WTC11 (cell line): ENCODE measurements around the gene CARMIL1. TPM values are rescaled to one million over a fixed set of nuclear protein-coding genes. Genes with fewer than 3 reads are reported as not detected.

ENCODE experiments used
- ATAC-seq: fragments of 200-7000 bp; cut with Tn5 transposase; 2 replicates; pipeline ENCODE4 v1.10.0; 2021; ENCODE audit warnings: mild to moderate bottlenecking, moderate library complexity
- CTCF ChIA-PET: fragments of 300-600 bp; sonication (Branson Sonifier 250); formaldehyde crosslinking; loops from one replicate; lab custom pipeline; 2021; ENCODE audit warnings: antibody characterized with exemption; lab: Charles Lee
- POLR2A ChIA-PET: fragments of 350-600 bp; sonication (Branson Sonifier 250); formaldehyde crosslinking; loops from one replicate; lab custom pipeline; 2021; ENCODE audit warnings: antibody characterized with exemption; lab: Charles Lee
- DNase-seq: peaks from one replicate; pipeline ENCODE4 v3.0.0; 2021; ENCODE audit warnings: low spot score
- H3K27ac Mint-ChIP-seq: 2 replicates; pipeline ENCODE4 v1.8.0; 2021; ENCODE audit warnings: mixed read lengths
- H3K27me3 Mint-ChIP-seq: 2 replicates; pipeline ENCODE4 v1.8.0; 2021; ENCODE audit warnings: low read depth, mild to moderate bottlenecking, moderate library complexity, mixed read lengths
- H3K36me3 Mint-ChIP-seq: 2 replicates; pipeline ENCODE4 v1.8.0; 2021; ENCODE audit warnings: mixed read lengths
- H3K4me1 Mint-ChIP-seq: 2 replicates; pipeline ENCODE4 v1.8.0; 2022; ENCODE audit warnings: mixed read lengths
- H3K4me3 Mint-ChIP-seq: 2 replicates; pipeline ENCODE4 v1.8.0; 2021; ENCODE audit warnings: mild to moderate bottlenecking, moderate library complexity, mixed read lengths
- H3K9me3 Mint-ChIP-seq: 2 replicates; pipeline ENCODE4 v1.8.0; 2021; ENCODE audit warnings: mixed read lengths
- ATF6 ChIP-seq: sonication (generic); formaldehyde crosslinking; IDR thresholded peaks from 2 replicates; pipeline ENCODE4 v1.8.1; 2023; ENCODE audit warnings: mild to moderate bottlenecking, missing genetic modification reagents
- E2F4 ChIP-seq: sonication (generic); formaldehyde crosslinking; IDR thresholded peaks from 2 replicates; pipeline ENCODE4 v1.8.1; 2022; ENCODE audit warnings: low read depth, mild to moderate bottlenecking, moderate library complexity, missing genetic modification reagents, borderline replicate concordance
- E2F5 ChIP-seq: sonication (generic); formaldehyde crosslinking; IDR thresholded peaks from 2 replicates; pipeline ENCODE4 v1.8.1; 2022; ENCODE audit warnings: mild to moderate bottlenecking, moderate library complexity, missing genetic modification reagents
- FOXK1 ChIP-seq: sonication (generic); formaldehyde crosslinking; IDR thresholded peaks from 2 replicates; pipeline ENCODE4 v1.8.0; 2022; ENCODE audit warnings: mild to moderate bottlenecking, moderate library complexity, missing genetic modification reagents
- FOXP4 ChIP-seq: sonication (generic); formaldehyde crosslinking; IDR thresholded peaks from 2 replicates; pipeline ENCODE4 v1.8.0; 2022; ENCODE audit warnings: mild to moderate bottlenecking, missing genetic modification reagents
- GABPB1 ChIP-seq: sonication (generic); formaldehyde crosslinking; IDR thresholded peaks from 2 replicates; pipeline ENCODE4 v1.8.1; 2023; ENCODE audit warnings: mild to moderate bottlenecking, missing genetic modification reagents
- GRHL2 ChIP-seq: fragments of 250-450 bp; sonication (Bioruptor Pico); IDR thresholded peaks from 2 replicates; pipeline ENCODE4 v1.8.0; 2022; ENCODE audit warnings: mild to moderate bottlenecking, moderate library complexity; ENCODE audit not compliant: insufficient replicate concordance, severe bottlenecking
- IRF1 ChIP-seq: sonication (generic); formaldehyde crosslinking; IDR thresholded peaks from 2 replicates; pipeline ENCODE4 v1.8.0; 2023; ENCODE audit warnings: missing genetic modification reagents
- IRF2 ChIP-seq: sonication (generic); formaldehyde crosslinking; IDR thresholded peaks from 2 replicates; pipeline ENCODE4 v1.8.0; 2022; ENCODE audit warnings: low read depth, missing genetic modification reagents, borderline replicate concordance
- JAZF1 ChIP-seq: fragments of 250-450 bp; sonication (Bioruptor Pico); IDR thresholded peaks from 2 replicates; pipeline ENCODE4 v1.9.0; 2021; ENCODE audit warnings: moderate library complexity, mild to moderate bottlenecking, inconsistent platforms
- JUN ChIP-seq: sonication (generic); formaldehyde crosslinking; IDR thresholded peaks from 2 replicates; pipeline ENCODE4 v1.8.0; 2023; ENCODE audit warnings: mild to moderate bottlenecking, missing genetic modification reagents
- KAT7 ChIP-seq: sonication (generic); formaldehyde crosslinking; IDR thresholded peaks from 2 replicates; pipeline ENCODE4 v1.8.1; 2023; ENCODE audit warnings: missing genetic modification reagents, mild to moderate bottlenecking, borderline replicate concordance
- MXD4 ChIP-seq: fragments of 250-450 bp; sonication (Bioruptor Pico); IDR thresholded peaks from 2 replicates; pipeline ENCODE4 v1.8.0; 2021; ENCODE audit warnings: mild to moderate bottlenecking, moderate library complexity, borderline replicate concordance
- NFE2L1 ChIP-seq: sonication (generic); formaldehyde crosslinking; IDR thresholded peaks from 2 replicates; pipeline ENCODE4 v1.8.1; 2023; ENCODE audit warnings: missing genetic modification reagents
- NR1H2 ChIP-seq: sonication (generic); formaldehyde crosslinking; IDR thresholded peaks from 2 replicates; pipeline ENCODE4 v1.9.0; 2021; ENCODE audit warnings: mild to moderate bottlenecking, moderate library complexity, missing genetic modification reagents
- NR3C1 ChIP-seq: sonication (generic); formaldehyde crosslinking; conservative IDR thresholded peaks from 2 replicates; pipeline ENCODE4 v1.8.1; 2023; ENCODE audit warnings: low read depth, mild to moderate bottlenecking, missing genetic modification reagents
- SMAD3 ChIP-seq: sonication (generic); formaldehyde crosslinking; IDR thresholded peaks from 2 replicates; pipeline ENCODE4 v1.8.0; 2022; ENCODE audit warnings: missing genetic modification reagents, mild to moderate bottlenecking, borderline replicate concordance
- STAT6 ChIP-seq: sonication (generic); formaldehyde crosslinking; conservative IDR thresholded peaks from 2 replicates; pipeline ENCODE4 v1.8.1; 2023; ENCODE audit warnings: mild to moderate bottlenecking, low read depth, missing genetic modification reagents, moderate library complexity
- TP53 ChIP-seq: sonication (generic); formaldehyde crosslinking; IDR thresholded peaks from 2 replicates; pipeline ENCODE4 v1.8.1; 2023; ENCODE audit warnings: mild to moderate bottlenecking, missing genetic modification reagents
- ZNF138 ChIP-seq: sonication (generic); formaldehyde crosslinking; conservative IDR thresholded peaks from 2 replicates; pipeline ENCODE4 v1.8.1; 2022; ENCODE audit warnings: mild to moderate bottlenecking, moderate library complexity, missing genetic modification reagents
- ZNF416 ChIP-seq: fragments of 250-450 bp; sonication (Bioruptor Pico); IDR thresholded peaks from 2 replicates; pipeline ENCODE4 v1.9.0; 2021; ENCODE audit warnings: mild to moderate bottlenecking, inconsistent platforms
- ZNF512 ChIP-seq: sonication (generic); formaldehyde crosslinking; IDR thresholded peaks from 2 replicates; pipeline ENCODE4 v1.8.1; 2022; ENCODE audit warnings: missing genetic modification reagents, borderline replicate concordance
- total RNA-seq: library from RNA; stranded (reverse); gene quantifications from 3 replicates; pipeline ENCODE4 v1.2.3, GENCODE V29; 2021

CARMIL1 gene
- total RNA-seq, 1 experiment from 2014 or later: 36.2 TPM

- no peak for ATAC-seq
- no peak for DNase-seq
- Mint-ChIP-seq H3K27me3 (no peaks in the 10 kb centered on the region), H3K9me3 (peaks cover 15% of the 10 kb centered on the region), H3K4me1 (peaks cover 72% of the 10 kb centered on the region), H3K4me3 (no peak overlapping the region), H3K36me3 (peaks cover 2% of the 10 kb centered on the region; the same call in 1 of the 2 replicates), H3K27ac (peak overlapping the region; percentile 75)
- POLR2A ChIA-PET: interaction anchor here (0.5 kb wide), 1 partner anchor 37 kb away, joined by 6 read pairs; no protein-coding TSS in a partner anchor
- CTCF ChIA-PET: interaction anchor here (0.9 to 1.6 kb wide), 5 partner anchors 28 to 120 kb away, joined by 3 to 6 read pairs (median 4); no protein-coding TSS in a partner anchor
- TF ChIP-seq IRF2 (CRISPR knock-in tag): no peak
- no peak for TF ChIP-seq ZNF512 (CRISPR knock-in tag)
- TF ChIP-seq GABPB1 (CRISPR knock-in tag): no peak
- no peak for TF ChIP-seq NR1H2
- no peak for TF ChIP-seq FOXK1
- TF ChIP-seq TP53 (CRISPR knock-in tag): no peak
- no peak for TF ChIP-seq ATF6 (CRISPR knock-in tag)
These were observed 91.2 kb downstream of the CARMIL1 start for GRCh38 chr6:25370178-25371036.

GRCh38 chr6:25371037-25371347 lies 91.8 kb downstream of the CARMIL1 start:
- no peak overlapping the region for H3K4me3 Mint-ChIP-seq
- H3K4me1 Mint-ChIP-seq: peaks cover 74% of the 10 kb centered on the region
- H3K9me3 Mint-ChIP-seq: peaks cover 18% of the 10 kb centered on the region
- no peaks in the 10 kb centered on the region for H3K27me3 Mint-ChIP-seq
- H3K36me3 Mint-ChIP-seq: peaks cover 4% of the 10 kb centered on the region; the same call in 1 of the 2 replicates
- ChIA-PET POLR2A (no interaction called here), CTCF (interaction anchor here (0.9 to 1.6 kb wide), 2 partner anchors 29 to 105 kb away, joined by 4 to 6 read pairs; no protein-coding TSS in a partner anchor)
- ATAC-seq (no peak), DNase-seq (no peak)
- H3K27ac Mint-ChIP-seq: no peak overlapping the region
- TF ChIP-seq NR1H2 (no peak), NFE2L1 (no peak), FOXK1 (no peak), IRF1 (CRISPR knock-in tag) (no peak), JAZF1 (CRISPR knock-in tag) (no peak), E2F5 (CRISPR knock-in tag) (no peak), ZNF138 (CRISPR knock-in tag) (no peak), JUN (no peak), GRHL2 (CRISPR knock-in tag) (no peak), IRF2 (CRISPR knock-in tag) (no peak), E2F4 (CRISPR knock-in tag) (no peak), KAT7 (no peak), MXD4 (CRISPR knock-in tag) (no peak), STAT6 (CRISPR knock-in tag) (no peak), FOXP4 (no peak), SMAD3 (CRISPR knock-in tag) (no peak), NR3C1 (CRISPR knock-in tag) (no peak), ZNF416 (no peak)
